Medulla oblongata (tissue), 1 donor: ENCODE measurements around the gene HCFC1R1.

Experiments used
- DNase-seq: peaks from one replicate; pipeline ENCODE4 v3.0.0-alpha.2; 2015; ENCODE audit errors: extremely low spot score

Gene HCFC1R1

DNA sequence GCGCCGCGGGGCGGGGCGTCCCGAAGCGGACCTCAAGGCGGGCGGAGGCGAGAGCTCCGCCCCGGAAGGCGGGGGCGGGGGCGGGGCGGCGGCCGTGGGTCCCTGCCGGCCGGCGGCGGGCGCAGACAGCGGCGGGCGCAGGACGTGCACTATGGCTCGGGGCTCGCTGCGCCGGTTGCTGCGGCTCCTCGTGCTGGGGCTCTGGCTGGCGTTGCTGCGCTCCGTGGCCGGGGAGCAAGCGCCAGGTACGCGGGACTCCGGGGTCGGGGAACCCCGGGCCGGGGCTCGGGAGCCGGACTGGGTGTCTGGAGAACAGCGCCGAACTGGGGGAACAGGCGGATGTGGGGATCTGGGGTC, 3.5 kb downstream of the HCFC1R1 start, which contains the start of gene TNFRSF12A:
Gene TNFRSF12A, plus strand, starts transcription at position 122 of the 357 bp plus-strand sequence. Its CDS starts 30 bp downstream, at position 152.
- peak; percentile 66 for DNase-seq

DNA sequence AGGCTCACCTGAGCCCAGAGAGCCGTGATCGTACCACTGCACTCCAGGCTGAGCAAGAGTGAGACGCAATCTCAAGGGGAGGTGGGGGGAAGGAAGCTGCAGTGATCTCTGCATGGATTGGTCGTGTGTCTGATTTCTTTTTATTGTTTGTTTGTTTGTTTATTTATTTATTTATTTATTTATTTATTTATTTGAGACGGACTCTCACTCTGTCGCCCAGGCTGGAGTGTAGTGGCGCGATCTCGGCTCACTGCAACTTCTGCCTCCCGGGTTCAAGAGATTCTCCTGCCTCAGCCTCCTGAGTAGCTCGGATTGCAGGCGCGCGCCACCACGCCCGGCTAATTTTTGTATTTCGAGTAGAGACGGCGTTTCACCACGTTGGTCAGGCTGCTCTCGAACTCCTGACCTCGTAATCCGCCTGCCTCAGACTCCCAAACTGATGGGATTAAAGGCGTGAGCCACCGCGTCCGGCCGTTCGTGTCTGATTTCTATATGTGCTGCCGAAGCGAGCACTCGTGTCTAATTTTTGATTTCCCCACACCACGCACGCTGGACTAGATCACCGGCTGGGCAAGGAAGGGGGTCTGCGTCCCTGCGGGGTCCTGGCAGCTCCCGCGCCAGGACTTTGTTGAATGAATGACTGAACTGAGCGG, 4.0 kb downstream of the HCFC1R1 start:
- DNase-seq, result no peak

- DNase-seq, result no peak
Measured at GRCh38 chr16:3017794-3018506, 5.8 kb downstream of the HCFC1R1 start, which contains the start of gene CLDN6. Gene CLDN6 (minus strand): TSS chr16:3018183. CDS start chr16:3016021, 2,162 bp downstream.

DNA sequence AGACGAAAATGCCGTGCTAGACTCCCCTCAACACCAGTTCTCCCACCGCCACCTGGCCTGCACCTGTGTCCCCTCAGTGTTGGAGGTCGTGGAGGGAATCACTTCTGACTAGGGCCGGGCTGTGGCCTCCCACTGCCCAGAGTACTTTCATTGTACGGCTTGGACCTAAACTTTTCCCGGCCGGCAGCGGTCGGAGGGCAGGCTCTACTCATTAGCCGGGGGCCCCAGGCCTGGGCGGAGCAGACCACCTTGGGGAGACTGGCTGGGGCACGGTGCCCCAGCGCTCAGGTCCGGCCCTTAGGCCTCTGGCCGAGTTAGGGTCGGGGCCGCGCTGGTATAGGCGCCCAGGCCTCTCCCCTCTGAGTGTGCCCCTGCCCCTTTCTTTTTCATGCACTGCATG, 6.4 kb downstream of the HCFC1R1 start:
- DNase-seq, result no peak

GRCh38 chr16:3015865-3016521, 7.7 kb downstream of the HCFC1R1 start:
- no peak for DNase-seq

- no peak for DNase-seq
Measured at GRCh38 chr16:3014971-3015370, 8.8 kb downstream of the HCFC1R1 start.

- no peak for DNase-seq
Measured at GRCh38 chr16:3013998-3014690, 9.6 kb downstream of the HCFC1R1 start.

DNA sequence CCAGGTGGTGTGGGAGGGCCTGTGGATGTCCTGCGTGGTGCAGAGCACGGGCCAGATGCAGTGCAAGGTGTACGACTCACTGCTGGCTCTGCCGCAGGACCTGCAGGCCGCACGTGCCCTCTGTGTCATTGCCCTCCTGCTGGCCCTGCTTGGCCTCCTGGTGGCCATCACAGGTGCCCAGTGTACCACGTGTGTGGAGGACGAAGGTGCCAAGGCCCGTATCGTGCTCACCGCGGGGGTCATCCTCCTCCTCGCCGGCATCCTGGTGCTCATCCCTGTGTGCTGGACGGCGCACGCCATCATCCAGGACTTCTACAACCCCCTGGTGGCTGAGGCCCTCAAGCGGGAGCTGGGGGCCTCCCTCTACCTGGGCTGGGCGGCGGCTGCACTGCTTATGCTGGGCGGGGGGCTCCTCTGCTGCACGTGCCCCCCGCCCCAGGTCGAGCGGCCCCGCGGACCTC, 10.2 kb downstream of the HCFC1R1 start:
- no peak for DNase-seq

GRCh38 chr16:3012828-3013420, 10.8 kb downstream of the HCFC1R1 start, which contains the start of gene CLDN9:
Gene CLDN9 (plus strand): TSS chr16:3012923. CDS start chr16:3013363, 440 bp downstream.
- no peak for DNase-seq

DNA sequence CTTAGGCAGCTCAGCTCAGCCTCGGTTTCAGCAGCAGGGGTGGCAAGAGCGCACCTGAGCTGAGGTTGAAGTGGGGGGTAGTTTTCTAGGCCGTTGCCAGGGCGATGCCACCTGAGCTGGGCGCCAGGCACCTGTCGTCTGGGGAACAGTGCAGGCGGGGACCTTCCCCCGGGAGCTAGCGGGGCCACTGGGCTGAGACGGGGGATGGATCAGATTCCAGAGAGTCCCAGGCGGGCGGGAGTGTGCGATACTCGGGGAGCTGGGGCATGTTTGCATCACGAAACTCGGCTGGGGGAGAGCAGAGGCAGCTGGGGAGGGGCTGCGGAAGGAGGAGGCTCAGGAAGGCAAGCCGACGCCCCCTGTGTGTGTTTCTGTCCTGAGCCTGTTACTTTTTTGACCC, 11.5 kb downstream of the HCFC1R1 start:
- no peak for DNase-seq

DNA sequence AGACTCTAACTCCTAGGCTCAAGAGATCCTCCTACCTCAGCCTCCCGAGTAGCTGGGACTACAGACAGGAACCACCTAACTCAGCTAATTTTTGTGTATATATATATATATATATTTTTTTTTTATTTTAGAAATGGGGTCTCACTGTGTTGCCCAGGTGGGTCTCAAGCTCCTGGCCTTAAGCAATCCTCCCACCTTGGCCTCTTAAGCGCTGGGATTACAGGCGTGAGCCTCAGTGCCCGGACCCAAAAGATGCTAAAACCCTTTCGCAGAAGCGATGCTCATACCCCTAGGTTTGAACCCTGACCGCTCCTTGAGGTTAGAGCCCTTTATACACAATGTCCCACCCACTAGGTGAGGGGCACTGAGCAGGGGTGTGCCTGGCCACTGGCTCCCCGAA, 13.2 kb downstream of the HCFC1R1 start:
- DNase-seq, result no peak

DNA sequence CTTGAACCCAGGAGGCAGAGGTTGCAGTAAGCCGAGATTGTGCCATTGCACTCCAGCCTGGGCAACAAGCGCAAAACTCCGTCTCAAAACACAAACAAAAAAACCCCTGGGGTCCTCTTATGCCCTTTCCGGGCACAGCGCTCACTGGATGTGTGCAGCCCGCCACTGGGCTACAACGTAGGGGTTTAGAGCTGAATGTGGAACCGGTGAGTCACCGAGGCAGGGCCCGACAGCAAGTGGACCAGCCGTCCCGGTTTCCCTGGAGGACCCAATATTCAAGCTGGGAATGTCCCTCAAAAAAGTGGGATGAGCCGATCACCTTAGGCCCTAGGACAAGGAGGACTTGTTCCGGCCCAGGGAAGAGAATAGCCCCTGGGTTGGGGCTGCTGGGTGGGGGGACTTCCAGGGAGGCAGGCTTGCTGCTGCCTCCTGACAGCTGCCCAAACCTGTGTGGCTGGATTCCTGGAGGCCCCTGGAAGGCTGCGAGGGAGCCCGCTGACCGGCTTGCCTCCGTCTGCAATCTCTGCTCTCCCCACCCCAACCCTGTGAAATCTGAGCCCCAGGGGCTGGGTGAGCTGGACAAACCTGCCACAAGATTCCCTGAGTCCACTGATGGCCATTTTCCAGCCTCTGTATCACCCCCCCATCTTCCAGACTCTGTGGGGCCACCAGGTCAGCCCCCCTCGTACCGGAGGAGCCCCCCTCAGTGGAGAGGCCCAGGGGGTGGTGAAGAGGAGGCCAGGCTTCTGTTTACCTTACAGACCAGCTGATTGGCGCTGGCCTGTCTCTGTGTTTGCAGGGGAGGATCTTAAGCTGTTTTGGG, 14.0 kb downstream of the HCFC1R1 start:
- no peak for DNase-seq

DNA sequence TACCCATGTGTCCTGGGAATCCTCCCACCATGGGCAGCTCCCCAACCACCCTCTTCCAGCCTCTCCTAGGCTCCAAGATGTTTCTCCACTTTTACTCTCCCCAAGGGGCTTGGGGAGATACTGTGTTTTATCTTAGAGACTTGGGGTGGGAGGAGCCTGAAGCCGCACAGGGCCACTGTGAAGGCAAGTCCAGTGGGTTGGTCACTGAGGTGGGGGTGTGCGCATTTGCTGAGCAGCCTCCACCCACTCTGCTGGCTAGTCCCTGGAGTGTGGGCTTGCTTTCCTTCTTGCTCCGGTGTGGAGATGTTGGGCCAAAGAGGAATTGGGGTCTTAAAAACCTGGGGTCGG, 15.1 kb downstream of the HCFC1R1 start:
- no peak for DNase-seq

DNA sequence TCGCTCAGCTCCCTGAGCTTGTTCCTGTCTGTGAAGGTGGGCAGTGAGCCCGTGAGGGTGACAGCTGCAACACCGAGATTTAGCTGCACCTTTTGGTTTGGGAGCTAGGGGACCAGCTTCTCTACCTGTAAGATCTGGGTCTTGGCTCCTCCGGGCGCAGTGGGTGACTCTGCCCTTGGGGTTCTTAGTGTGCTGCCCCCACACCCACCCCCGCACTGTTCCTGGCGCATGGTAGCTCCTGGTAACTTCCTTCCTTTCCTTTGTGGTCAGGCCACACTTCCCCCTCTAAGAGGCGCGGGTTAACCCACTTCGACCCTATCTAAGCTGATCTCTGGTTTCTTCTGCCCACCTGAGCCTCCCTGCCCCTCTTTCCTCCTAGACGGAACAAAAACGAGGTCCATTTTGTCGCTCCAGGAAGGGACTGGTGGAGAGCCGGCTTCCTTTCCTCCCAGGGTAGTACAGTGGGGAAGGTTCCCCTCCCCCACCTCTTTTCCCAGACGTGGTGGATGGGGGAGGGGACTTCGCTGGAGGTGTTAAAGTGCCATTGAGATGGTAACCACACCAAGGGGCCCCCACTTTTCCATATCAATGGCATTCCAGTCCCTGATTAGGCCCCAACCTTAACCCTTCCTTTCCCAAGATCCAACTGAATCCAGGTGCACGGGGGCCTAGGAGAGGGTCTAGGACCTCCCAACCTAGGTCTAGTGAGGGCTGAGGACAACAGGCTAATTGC, 15.6 kb downstream of the HCFC1R1 start:
- DNase-seq, result peak; percentile 45

GRCh38 chr16:3007059-3007956, 16.4 kb downstream of the HCFC1R1 start:
- DNase-seq, result no peak

DNA sequence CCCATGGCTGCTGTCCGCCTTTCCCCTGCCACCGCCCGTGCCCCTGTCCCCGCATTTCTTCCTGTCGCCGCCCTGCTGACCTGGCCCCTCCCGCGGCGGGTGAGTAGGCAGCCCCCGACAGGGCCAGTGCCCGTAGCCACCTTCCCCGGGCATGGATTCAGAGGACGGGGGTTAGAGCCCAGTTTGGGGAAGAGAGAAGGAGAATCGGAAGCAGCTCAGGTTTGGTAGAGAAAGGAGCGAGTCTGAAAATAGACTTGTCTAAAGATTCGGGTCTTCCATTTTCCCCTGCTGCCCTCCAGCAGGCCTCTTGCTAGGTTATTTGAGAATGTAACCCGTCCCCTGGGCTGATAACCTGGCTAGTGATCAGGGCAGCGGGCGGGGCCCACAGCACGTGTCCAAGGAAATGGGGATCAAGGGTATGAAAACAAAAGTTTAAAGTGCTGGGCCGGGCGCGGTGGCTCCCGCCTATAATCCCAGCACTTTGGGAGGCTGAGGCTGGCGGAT, 18.9 kb downstream of the HCFC1R1 start:
- DNase-seq, result no peak

DNA sequence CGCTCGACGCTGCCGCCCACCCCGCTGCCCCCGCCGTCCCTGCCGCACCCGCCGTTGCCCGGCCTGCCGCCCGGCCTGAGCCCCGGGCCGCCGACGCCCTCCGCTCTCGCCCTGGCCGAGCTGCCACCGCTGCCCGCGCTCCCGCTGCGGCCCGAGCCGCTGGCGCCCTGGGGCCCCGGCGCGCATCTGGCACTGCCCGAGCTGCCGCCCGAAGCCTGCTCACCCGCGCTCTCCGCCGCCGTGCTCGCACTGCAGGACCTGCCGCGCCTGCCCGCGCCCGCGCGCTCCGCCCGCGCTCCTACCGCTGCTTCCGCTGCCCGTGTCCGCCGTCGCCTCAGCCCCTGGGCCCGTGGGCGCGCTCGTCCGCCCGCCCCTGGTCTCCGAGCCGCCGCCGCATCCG, 19.4 kb downstream of the HCFC1R1 start:
- no peak for DNase-seq

GRCh38 chr16:3003582-3004270, 20.0 kb downstream of the HCFC1R1 start:
- peak; percentile 99 for DNase-seq
